HuH-7 (cell line): ENCODE data around the gene LRCOL1.

Source experiments
- DNase-seq: peaks from one replicate; pipeline ENCODE4 v3.0.0; 2011; ENCODE audit warnings: low spot score

Gene LRCOL1

GRCh38 chr12:132582058-132582420 is 28.3 kb downstream of the LRCOL1 start:
- DNase-seq, result no peak

GRCh38 chr12:132581348-132582057 is 28.9 kb downstream of the LRCOL1 start:
- no peak for DNase-seq

- no peak for DNase-seq
These were observed 29.6 kb downstream of the LRCOL1 start for GRCh38 chr12:132580701-132581292.

- DNase-seq, result no peak
These were observed 30.6 kb downstream of the LRCOL1 start for GRCh38 chr12:132579744-132580143.

GRCh38 chr12:132578826-132579225 is 31.6 kb downstream of the LRCOL1 start:
- DNase-seq, result no peak

GRCh38 chr12:132578118-132578517 is 32.3 kb downstream of the LRCOL1 start:
- DNase-seq, result no peak

- no peak for DNase-seq
These were observed 33.0 kb downstream of the LRCOL1 start for GRCh38 chr12:132577191-132577920.

GRCh38 chr12:132576701-132577100 is 33.7 kb downstream of the LRCOL1 start:
- DNase-seq, result no peak

- no peak for DNase-seq
These were observed 34.7 kb downstream of the LRCOL1 start for GRCh38 chr12:132575661-132576060.

- DNase-seq, result no peak
These were observed 35.9 kb downstream of the LRCOL1 start for GRCh38 chr12:132574271-132574996.

- no peak for DNase-seq
These were observed 37.3 kb downstream of the LRCOL1 start for GRCh38 chr12:132572801-132573760.

GRCh38 chr12:132572106-132572505 is 38.3 kb downstream of the LRCOL1 start:
- no peak for DNase-seq

GRCh38 chr12:132571598-132571997 is 38.8 kb downstream of the LRCOL1 start:
- DNase-seq, result no peak

- no peak for DNase-seq
These were observed 39.3 kb downstream of the LRCOL1 start for GRCh38 chr12:132571051-132571450.

GRCh38 chr12:132570635-132571034 is 39.7 kb downstream of the LRCOL1 start:
- DNase-seq, result no peak

- DNase-seq, result no peak
These were observed 40.4 kb downstream of the LRCOL1 start for GRCh38 chr12:132569856-132570480.

- no peak for DNase-seq
These were observed 41.4 kb downstream of the LRCOL1 start for GRCh38 chr12:132568826-132569480.

- no peak for DNase-seq
These were observed 42.1 kb downstream of the LRCOL1 start for GRCh38 chr12:132568301-132568700.

- DNase-seq, result no peak
These were observed 43.8 kb downstream of the LRCOL1 start for GRCh38 chr12:132566516-132567131.

GRCh38 chr12:132565365-132565764 is 45.0 kb downstream of the LRCOL1 start:
- no peak for DNase-seq
